Measurements from ENCODE around the gene SLC27A6.
"Not testable (repeated sequence)": the region's sequence is repeated elsewhere in the genome, so short reads cannot be mapped to it uniquely, and the experiment has no call there.

Gene SLC27A6

GRCh38 chr5:129003232-129003631 is 37.9 kb downstream of the SLC27A6 start:
- peaks cover 12% of the 10 kb centered on the region for H3K4me1 ChIP-seq (ENCODE audit: control insufficient read depth, low read depth, low read length)
- no peak overlapping the region for H3K9ac ChIP-seq (ENCODE audit: low read length)
- H3K36me3 ChIP-seq (ENCODE audit: control insufficient read depth, low read depth, low read length), result no peaks in the 10 kb centered on the region
- H3K9me3 ChIP-seq (ENCODE audit: control insufficient read depth, low read depth, low read length), result no peaks in the 10 kb centered on the region
- H3K27ac ChIP-seq (ENCODE audit: low read length), result no peak overlapping the region
- H3K4me3 ChIP-seq (ENCODE audit: low read length), result no peak overlapping the region
- no peaks in the 10 kb centered on the region for H3K27me3 ChIP-seq (ENCODE audit: control insufficient read depth, insufficient read depth, low read length)

GRCh38 chr5:129014185-129014584 is 48.9 kb downstream of the SLC27A6 start:
- no peaks in the 10 kb centered on the region for H3K36me3 ChIP-seq (ENCODE audit: control insufficient read depth, low read depth, low read length)
- no peaks in the 10 kb centered on the region for H3K9me3 ChIP-seq (ENCODE audit: control insufficient read depth, low read depth, low read length)
- no peak overlapping the region for H3K9ac ChIP-seq (ENCODE audit: low read length)
- H3K27ac ChIP-seq (ENCODE audit: low read length), result no peak overlapping the region
- no peaks in the 10 kb centered on the region for H3K4me1 ChIP-seq (ENCODE audit: control insufficient read depth, low read depth, low read length)
- no peak overlapping the region for H3K4me3 ChIP-seq (ENCODE audit: low read length)
- no peaks in the 10 kb centered on the region for H3K27me3 ChIP-seq (ENCODE audit: control insufficient read depth, insufficient read depth, low read length)

GRCh38 chr5:129018837-129019236 is 53.5 kb downstream of the SLC27A6 start:
- H3K4me1 ChIP-seq (ENCODE audit: control insufficient read depth, low read depth, low read length), result no peaks in the 10 kb centered on the region
- no peaks in the 10 kb centered on the region for H3K36me3 ChIP-seq (ENCODE audit: control insufficient read depth, low read depth, low read length)
- H3K27ac ChIP-seq (ENCODE audit: low read length), result no peak overlapping the region
- no peaks in the 10 kb centered on the region for H3K27me3 ChIP-seq (ENCODE audit: control insufficient read depth, insufficient read depth, low read length)
- no peak overlapping the region for H3K4me3 ChIP-seq (ENCODE audit: low read length)
- H3K9me3 ChIP-seq (ENCODE audit: control insufficient read depth, low read depth, low read length), result no peaks in the 10 kb centered on the region
- no peak overlapping the region for H3K9ac ChIP-seq (ENCODE audit: low read length)

GRCh38 chr5:129019401-129019908 is 54.2 kb downstream of the SLC27A6 start:
- Histone ChIP-seq H3K36me3 (ENCODE audit: control insufficient read depth, low read depth, low read length) (no peaks in the 10 kb centered on the region), H3K9me3 (ENCODE audit: control insufficient read depth, low read depth, low read length) (no peaks in the 10 kb centered on the region), H3K27me3 (ENCODE audit: control insufficient read depth, insufficient read depth, low read length) (no peaks in the 10 kb centered on the region), H3K4me3 (ENCODE audit: low read length) (no peak overlapping the region), H3K9ac (ENCODE audit: low read length) (no peak overlapping the region), H3K4me1 (ENCODE audit: control insufficient read depth, low read depth, low read length) (no peaks in the 10 kb centered on the region), H3K27ac (ENCODE audit: low read length) (no peak overlapping the region)

GRCh38 chr5:129020683-129021082 is 55.4 kb downstream of the SLC27A6 start:
- Histone ChIP-seq H3K4me1 (ENCODE audit: control insufficient read depth, low read depth, low read length) (no peaks in the 10 kb centered on the region), H3K9me3 (ENCODE audit: control insufficient read depth, low read depth, low read length) (no peaks in the 10 kb centered on the region), H3K4me3 (ENCODE audit: low read length) (no peak overlapping the region), H3K27me3 (ENCODE audit: control insufficient read depth, insufficient read depth, low read length) (no peaks in the 10 kb centered on the region), H3K27ac (ENCODE audit: low read length) (no peak overlapping the region), H3K36me3 (ENCODE audit: control insufficient read depth, low read depth, low read length) (no peaks in the 10 kb centered on the region), H3K9ac (ENCODE audit: low read length) (no peak overlapping the region)

- Histone ChIP-seq H3K36me3 (ENCODE audit: control insufficient read depth, low read depth, low read length) (no peaks in the 10 kb centered on the region), H3K27ac (ENCODE audit: low read length) (no peak overlapping the region), H3K27me3 (ENCODE audit: control insufficient read depth, insufficient read depth, low read length) (no peaks in the 10 kb centered on the region), H3K4me1 (ENCODE audit: control insufficient read depth, low read depth, low read length) (no peaks in the 10 kb centered on the region), H3K9me3 (ENCODE audit: control insufficient read depth, low read depth, low read length) (no peaks in the 10 kb centered on the region), H3K4me3 (ENCODE audit: low read length) (no peak overlapping the region), H3K9ac (ENCODE audit: low read length) (no peak overlapping the region)
Measured at GRCh38 chr5:129021744-129022143, 56.5 kb downstream of the SLC27A6 start.

GRCh38 chr5:129022599-129022998 is 57.3 kb downstream of the SLC27A6 start:
- H3K36me3 ChIP-seq (ENCODE audit: control insufficient read depth, low read depth, low read length), result no peaks in the 10 kb centered on the region
- H3K27ac ChIP-seq (ENCODE audit: low read length), result no peak overlapping the region
- no peaks in the 10 kb centered on the region for H3K27me3 ChIP-seq (ENCODE audit: control insufficient read depth, insufficient read depth, low read length)
- H3K4me3 ChIP-seq (ENCODE audit: low read length), result no peak overlapping the region
- H3K9me3 ChIP-seq (ENCODE audit: control insufficient read depth, low read depth, low read length), result no peaks in the 10 kb centered on the region
- no peaks in the 10 kb centered on the region for H3K4me1 ChIP-seq (ENCODE audit: control insufficient read depth, low read depth, low read length)
- H3K9ac ChIP-seq (ENCODE audit: low read length), result no peak overlapping the region

- H3K9me3 ChIP-seq (ENCODE audit: control insufficient read depth, low read depth, low read length), result no peaks in the 10 kb centered on the region
- H3K4me3 ChIP-seq (ENCODE audit: low read length), result no peak overlapping the region
- no peaks in the 10 kb centered on the region for H3K4me1 ChIP-seq (ENCODE audit: control insufficient read depth, low read depth, low read length)
- H3K36me3 ChIP-seq (ENCODE audit: control insufficient read depth, low read depth, low read length), result no peaks in the 10 kb centered on the region
- H3K27ac ChIP-seq (ENCODE audit: low read length), result no peak overlapping the region
- no peaks in the 10 kb centered on the region for H3K27me3 ChIP-seq (ENCODE audit: control insufficient read depth, insufficient read depth, low read length)
- H3K9ac ChIP-seq (ENCODE audit: low read length), result no peak overlapping the region
Measured at GRCh38 chr5:129027260-129027659, 62.0 kb downstream of the SLC27A6 start.

- no peak overlapping the region for H3K9ac ChIP-seq (ENCODE audit: low read length)
- no peak overlapping the region for H3K4me3 ChIP-seq (ENCODE audit: low read length)
- no peak overlapping the region for H3K27ac ChIP-seq (ENCODE audit: low read length)
- H3K4me1 ChIP-seq (ENCODE audit: control insufficient read depth, low read depth, low read length), result no peaks in the 10 kb centered on the region
- no peaks in the 10 kb centered on the region for H3K36me3 ChIP-seq (ENCODE audit: control insufficient read depth, low read depth, low read length)
- no peaks in the 10 kb centered on the region for H3K9me3 ChIP-seq (ENCODE audit: control insufficient read depth, low read depth, low read length)
- no peaks in the 10 kb centered on the region for H3K27me3 ChIP-seq (ENCODE audit: control insufficient read depth, insufficient read depth, low read length)
Measured at GRCh38 chr5:129031886-129032683, 66.8 kb downstream of the SLC27A6 start.

GRCh38 chr5:129036257-129036656 is 71.0 kb downstream of the SLC27A6 start:
- not testable (repeated sequence) for H3K9ac ChIP-seq (ENCODE audit: low read length); H3K27me3 ChIP-seq (ENCODE audit: control insufficient read depth, insufficient read depth, low read length); H3K4me1 ChIP-seq (ENCODE audit: control insufficient read depth, low read depth, low read length); H3K27ac ChIP-seq (ENCODE audit: low read length); H3K36me3 ChIP-seq (ENCODE audit: control insufficient read depth, low read depth, low read length); H3K4me3 ChIP-seq (ENCODE audit: low read length); H3K9me3 ChIP-seq (ENCODE audit: control insufficient read depth, low read depth, low read length)

- Histone ChIP-seq H3K4me3 (ENCODE audit: low read length) (no peak overlapping the region), H3K27me3 (ENCODE audit: control insufficient read depth, insufficient read depth, low read length) (no peaks in the 10 kb centered on the region), H3K27ac (ENCODE audit: low read length) (no peak overlapping the region), H3K9me3 (ENCODE audit: control insufficient read depth, low read depth, low read length) (no peaks in the 10 kb centered on the region), H3K4me1 (ENCODE audit: control insufficient read depth, low read depth, low read length) (no peaks in the 10 kb centered on the region), H3K9ac (ENCODE audit: low read length) (no peak overlapping the region), H3K36me3 (ENCODE audit: control insufficient read depth, low read depth, low read length) (no peaks in the 10 kb centered on the region)
Measured at GRCh38 chr5:129041196-129041881, 76.1 kb downstream of the SLC27A6 start.

GRCh38 chr5:129042306-129042705 is 77.0 kb downstream of the SLC27A6 start:
- H3K4me3 ChIP-seq (ENCODE audit: low read length), result no peak overlapping the region
- H3K4me1 ChIP-seq (ENCODE audit: control insufficient read depth, low read depth, low read length), result no peaks in the 10 kb centered on the region
- no peak overlapping the region for H3K27ac ChIP-seq (ENCODE audit: low read length)
- no peaks in the 10 kb centered on the region for H3K9me3 ChIP-seq (ENCODE audit: control insufficient read depth, low read depth, low read length)
- H3K27me3 ChIP-seq (ENCODE audit: control insufficient read depth, insufficient read depth, low read length), result no peaks in the 10 kb centered on the region
- H3K9ac ChIP-seq (ENCODE audit: low read length), result no peak overlapping the region
- no peaks in the 10 kb centered on the region for H3K36me3 ChIP-seq (ENCODE audit: control insufficient read depth, low read depth, low read length)
